ENCODE data around the gene MICU1.

MICU1 gene

DNA sequence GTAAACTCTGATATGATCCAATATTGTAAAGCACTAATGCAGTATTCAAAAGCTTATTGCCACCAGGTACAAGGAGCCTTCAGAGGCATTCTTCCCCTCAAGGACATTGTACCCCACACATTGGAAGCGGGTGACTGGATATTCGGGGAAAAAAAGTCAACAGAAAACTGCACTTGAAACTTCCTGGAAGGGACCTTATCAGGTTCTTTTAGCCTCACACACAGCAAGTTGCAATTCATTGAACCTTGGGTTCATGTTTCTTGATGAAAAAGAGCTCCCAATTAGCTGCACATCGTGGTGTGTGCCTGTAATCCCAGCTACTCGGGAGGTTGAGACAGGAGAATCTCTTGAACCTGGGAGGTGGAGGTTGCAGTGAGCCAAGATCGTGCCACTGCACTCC lies 16.4 kb upstream of the MICU1 start:
- no peak for TF ChIP-seq CTCF (IDR thresholded peaks at IDR 0.05)

- no peak for TF ChIP-seq CTCF (IDR thresholded peaks at IDR 0.05)
Measured at GRCh38 chr10:72639441-72639873, 13.6 kb upstream of the MICU1 start.

- TF ChIP-seq CTCF (IDR thresholded peaks at IDR 0.05) = no peak
Measured at GRCh38 chr10:72638586-72639440, 12.9 kb upstream of the MICU1 start.

DNA sequence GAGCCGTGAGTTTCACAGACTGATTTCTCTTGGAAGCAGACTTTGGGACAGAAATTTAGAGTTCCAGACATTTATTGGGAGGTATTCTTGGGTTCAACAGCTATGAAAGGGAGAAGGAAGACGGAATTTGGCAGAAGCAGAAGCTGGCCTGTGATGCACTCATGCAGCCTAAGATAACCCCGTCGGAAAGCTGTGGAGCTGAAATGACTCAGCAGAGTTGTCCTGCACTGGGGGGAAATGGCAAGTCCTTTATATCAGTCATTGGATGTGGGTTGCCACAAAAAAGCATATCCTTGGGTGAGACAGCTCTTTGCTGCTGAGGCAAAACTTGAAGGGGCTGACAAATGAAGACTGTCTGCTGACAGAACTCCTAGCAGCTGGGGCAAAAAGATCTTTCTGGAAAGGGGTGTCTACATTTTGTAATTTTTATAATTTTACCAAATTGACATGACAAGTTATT lies 11.5 kb upstream of the MICU1 start:
- no peak for TF ChIP-seq CTCF (IDR thresholded peaks at IDR 0.05)

DNA sequence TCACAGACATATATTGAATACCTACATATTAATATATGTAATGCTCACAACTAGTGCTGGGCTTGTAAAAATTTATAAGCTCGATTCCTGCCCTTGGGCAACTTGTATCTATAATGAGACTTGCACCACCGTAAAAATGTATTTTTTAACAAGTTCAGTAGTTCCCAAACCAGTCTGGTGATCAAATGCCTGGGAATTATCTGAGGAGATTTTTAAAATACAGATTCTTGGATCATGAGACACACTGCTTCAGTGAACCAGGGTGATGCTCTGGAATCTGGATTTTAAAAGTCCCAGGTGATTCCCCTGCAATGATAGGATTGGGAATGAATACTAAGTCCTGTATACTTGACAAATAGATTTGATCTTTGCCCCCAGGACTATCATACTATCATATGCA lies 4.3 kb upstream of the MICU1 start:
- no peak for TF ChIP-seq CTCF (IDR thresholded peaks at IDR 0.05)

- no peak for TF ChIP-seq CTCF (IDR thresholded peaks at IDR 0.05)
Measured at GRCh38 chr10:72626444-72626754, 520 bp upstream of the MICU1 start.

GRCh38 chr10:72625276-72625607 lies 637 bp downstream of the MICU1 start:
- TF ChIP-seq CTCF (IDR thresholded peaks at IDR 0.05) = no peak

DNA sequence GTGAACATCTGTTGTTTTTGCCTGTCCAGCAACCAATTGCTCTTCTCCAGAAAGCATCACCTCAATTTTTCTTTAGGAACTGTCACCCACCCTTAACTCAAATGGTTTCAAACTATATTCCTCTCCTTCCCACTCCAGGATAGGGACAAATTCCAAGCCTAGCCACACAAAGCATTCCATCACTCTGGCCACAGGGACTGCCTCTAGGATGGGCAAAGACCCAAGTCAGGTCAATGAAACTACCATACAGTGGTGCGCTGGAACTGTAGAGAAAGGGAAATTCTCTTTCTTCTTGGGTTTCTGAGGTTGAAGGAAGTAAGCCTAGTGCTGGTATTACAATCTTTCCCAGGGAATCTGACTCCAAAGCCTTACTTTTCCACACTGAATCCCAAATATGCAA lies 3.6 kb downstream of the MICU1 start:
- no peak for TF ChIP-seq CTCF (IDR thresholded peaks at IDR 0.05)

Measured in LNCAP (cell line).